DMS79 (cell line): ENCODE measurements around the gene ZFP36.
"Not testable (repeated sequence)": the region's sequence is repeated elsewhere in the genome, so short reads cannot be mapped to it uniquely, and the experiment has no call there.

Experiments used
- DNase-seq: peaks from one replicate; lab custom pipeline; 2025; lab: John Stamatoyannopoulos, UW

The ZFP36 gene, protein sequence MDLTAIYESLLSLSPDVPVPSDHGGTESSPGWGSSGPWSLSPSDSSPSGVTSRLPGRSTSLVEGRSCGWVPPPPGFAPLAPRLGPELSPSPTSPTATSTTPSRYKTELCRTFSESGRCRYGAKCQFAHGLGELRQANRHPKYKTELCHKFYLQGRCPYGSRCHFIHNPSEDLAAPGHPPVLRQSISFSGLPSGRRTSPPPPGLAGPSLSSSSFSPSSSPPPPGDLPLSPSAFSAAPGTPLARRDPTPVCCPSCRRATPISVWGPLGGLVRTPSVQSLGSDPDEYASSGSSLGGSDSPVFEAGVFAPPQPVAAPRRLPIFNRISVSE

DNA sequence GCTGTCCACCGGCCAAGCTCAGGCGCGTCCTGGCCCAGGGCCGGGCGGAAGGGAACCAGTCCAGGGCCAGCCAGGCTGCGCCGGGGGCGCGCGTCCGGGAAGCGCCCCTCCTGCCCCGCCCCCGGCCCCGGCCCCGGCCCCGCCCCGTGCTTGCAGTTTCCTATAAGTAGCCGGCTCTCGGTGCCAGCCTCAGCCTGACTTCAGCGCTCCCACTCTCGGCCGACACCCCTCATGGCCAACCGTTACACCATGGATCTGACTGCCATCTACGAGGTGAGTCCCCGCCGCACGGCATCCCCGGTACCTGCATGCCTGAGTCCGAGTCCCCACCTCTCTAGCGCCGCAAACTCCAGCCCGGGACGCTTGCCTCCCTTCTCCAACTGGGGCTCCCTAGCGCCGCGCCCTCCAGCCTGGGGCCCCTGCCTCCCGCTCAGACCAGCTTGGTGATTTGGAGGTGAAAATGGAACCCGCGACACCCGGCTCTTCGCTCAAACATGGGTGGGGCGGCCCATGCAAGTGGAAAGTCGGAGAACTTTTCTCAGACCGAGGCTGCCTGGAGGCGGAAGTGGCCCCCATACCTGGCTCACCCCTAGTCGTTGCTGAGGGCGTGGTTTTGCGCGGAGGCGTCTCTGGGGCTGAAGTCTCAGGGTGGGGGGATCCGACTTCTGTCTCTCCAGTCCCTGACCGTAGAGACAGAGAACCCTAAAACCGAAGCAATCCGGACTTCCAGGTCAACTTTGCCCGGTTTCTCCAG, at the start of gene ZFP36:
Gene ZFP36, plus strand, starts transcription at position 192 of the 754 bp plus-strand sequence. Its CDS starts 58 bp downstream, at position 250.
- DNase-seq, result peak; percentile 34

DNA sequence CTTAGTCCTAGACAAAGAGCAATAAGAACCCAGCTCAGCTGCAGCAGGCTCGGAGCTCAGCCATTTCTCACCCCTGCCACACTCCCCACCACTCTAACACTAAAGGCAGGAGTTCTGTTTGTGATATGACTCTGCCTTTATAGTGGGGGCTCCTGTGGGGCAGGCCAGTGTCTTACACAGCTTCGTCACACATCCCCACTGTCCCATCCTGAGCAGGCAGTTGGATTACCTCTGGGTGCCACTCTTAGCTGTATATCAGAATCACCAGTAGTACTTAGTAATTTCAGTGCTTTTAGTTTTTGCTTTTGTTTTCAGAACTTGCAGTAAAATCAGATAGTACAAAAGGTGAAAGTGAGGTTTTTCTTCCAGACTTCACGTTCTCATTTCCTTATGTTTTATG, 47.6 kb upstream of the ZFP36 start:
- no peak for DNase-seq

DNA sequence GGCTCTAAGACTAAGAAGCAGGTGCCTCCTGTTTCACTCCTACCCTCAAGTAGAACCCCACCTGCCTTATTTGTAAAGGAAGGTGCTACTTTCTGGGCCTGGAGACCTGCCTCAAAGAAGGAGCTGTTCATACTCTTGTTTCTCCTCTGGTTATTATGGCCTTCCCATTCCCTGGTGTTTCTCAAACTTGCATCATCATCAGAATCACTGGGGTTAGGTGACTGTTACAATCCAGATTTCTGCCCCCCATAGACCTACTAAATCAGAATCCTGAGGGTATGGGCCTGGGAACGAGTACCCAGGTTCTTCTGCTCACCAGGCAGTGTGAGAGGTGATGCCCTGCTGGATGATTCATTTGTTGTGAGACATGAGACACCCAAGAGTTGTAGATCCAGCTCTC, 46.0 kb upstream of the ZFP36 start:
- no peak for DNase-seq

DNA sequence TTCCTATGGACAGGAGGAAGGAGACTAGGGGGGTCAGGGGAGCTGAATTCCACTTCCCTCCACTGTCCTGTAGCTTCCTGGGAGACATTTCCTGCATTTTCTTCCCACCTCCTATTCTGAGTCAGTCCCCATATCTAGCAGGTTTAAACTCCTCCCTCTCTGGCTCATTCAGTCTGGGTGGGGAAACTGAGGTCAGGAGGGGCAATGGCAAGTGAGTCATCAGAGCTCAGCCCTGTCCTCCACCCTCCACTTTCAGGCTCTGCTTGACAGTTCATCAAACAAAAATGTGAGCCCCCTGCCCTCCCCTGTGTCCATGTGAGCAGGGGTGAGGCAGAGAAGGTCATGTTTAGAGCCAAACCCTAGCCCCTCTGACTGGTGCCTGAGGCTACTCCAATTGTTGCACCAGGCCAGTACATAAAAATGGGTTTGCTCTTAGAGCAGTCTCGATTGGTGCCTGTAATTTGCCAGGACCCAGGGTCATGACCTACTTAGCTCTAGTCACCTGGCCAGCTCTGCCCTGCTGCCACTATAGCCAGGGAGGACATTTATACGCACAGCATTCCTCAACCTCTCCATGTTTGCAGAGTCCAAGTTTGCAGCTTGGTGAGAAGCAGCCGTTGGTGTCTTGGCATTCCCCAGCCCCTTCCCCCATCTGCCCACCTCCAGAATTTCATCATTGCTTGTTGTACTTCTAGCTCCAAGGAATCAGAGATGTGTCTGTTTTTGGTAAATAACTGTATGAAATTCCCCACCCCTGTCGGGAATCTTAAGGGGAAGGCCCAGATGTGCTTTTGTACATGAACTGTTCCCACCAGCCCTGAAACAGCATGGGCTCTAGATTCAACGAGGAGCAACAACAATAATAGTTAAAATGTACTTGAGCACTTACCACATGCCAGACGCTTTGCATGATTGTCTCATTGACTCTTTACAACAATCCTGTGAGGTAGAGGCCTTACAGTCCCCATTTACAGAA, 43.7 kb upstream of the ZFP36 start:
- DNase-seq, result no peak

DNA sequence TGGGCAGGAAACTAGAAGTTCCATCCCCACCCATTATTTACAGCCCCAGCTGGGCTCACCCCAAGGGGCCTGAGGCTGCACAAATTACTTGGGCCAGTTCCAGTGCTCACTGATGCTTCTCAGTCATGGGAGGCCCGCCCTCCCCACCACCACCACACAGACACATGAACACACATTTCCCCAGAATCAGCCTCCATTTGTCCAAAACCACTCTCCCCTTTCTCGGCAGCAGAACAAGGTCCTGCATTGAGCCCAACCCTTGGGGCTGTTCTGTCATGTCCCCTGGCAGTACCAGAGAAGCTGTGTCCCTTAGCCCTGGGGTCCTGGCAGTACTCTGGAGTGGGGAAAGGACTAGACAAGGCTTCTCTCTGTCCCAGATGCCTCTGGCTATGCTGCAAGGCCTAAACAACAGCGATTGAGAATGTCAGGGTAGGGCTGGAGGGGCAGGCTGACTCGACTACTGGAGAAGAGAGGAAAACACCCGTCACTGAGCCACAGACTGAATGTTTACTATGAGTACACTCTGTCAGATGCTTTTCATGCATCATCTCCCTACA, 42.7 kb upstream of the ZFP36 start:
- no peak for DNase-seq

DNA sequence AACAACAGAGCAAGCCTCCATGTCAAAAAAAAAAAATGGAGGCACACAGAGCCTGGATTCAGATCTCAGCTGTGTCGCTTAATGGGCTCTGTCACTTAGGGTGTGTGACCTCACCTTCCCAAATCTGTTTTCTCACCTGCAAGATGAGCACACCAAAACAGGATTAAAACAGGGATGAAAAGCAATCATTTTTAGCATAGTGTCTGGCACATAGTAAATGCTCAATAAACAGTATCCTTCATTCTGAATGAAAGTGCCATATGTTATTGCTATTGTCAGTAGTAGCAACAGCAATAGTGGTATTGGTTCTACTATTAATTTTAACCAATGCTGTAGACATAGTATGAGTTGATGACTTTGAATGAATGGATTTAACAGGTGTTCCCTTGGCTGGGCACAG, 41.1 kb upstream of the ZFP36 start:
- no peak for DNase-seq

DNA sequence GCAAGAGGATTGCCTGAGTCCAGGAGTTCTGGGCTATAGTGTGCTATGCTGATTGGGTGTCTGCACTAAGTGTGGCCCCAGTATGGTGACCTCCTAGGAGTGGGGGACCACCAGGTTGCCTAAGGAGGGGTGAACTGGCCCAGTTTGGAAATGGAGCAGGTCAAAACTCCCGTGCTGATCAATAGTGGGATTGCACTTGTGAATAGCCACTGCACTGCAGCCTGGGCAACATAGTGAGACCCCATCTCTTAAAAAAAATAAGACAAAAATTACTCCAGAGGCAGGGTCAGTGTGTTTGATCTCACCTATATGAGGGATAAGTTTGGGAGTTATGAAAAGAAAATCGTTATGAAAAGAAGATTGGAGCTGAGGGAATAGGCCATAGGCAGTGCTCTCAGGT, 37.4 kb upstream of the ZFP36 start:
- no peak for DNase-seq

DNA sequence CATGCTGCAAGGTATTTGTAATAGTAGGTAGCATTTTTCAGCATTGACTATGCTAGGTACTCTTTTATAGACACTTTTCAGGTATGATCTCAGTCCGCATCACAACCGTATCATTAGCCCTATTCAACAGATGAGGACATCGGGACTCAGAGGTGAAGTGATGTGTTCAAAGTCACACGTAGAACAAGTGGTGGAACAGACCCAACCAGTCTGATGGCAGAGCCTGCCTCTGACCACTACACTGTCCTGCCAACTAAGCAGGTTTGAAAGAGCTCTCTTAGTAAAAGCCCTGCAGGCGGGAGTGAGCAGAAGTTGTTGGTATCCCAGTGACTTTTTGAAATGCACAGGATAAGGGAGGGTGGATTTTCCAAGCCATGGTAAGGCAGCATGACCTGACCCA, 35.9 kb upstream of the ZFP36 start:
- no peak for DNase-seq

DNA sequence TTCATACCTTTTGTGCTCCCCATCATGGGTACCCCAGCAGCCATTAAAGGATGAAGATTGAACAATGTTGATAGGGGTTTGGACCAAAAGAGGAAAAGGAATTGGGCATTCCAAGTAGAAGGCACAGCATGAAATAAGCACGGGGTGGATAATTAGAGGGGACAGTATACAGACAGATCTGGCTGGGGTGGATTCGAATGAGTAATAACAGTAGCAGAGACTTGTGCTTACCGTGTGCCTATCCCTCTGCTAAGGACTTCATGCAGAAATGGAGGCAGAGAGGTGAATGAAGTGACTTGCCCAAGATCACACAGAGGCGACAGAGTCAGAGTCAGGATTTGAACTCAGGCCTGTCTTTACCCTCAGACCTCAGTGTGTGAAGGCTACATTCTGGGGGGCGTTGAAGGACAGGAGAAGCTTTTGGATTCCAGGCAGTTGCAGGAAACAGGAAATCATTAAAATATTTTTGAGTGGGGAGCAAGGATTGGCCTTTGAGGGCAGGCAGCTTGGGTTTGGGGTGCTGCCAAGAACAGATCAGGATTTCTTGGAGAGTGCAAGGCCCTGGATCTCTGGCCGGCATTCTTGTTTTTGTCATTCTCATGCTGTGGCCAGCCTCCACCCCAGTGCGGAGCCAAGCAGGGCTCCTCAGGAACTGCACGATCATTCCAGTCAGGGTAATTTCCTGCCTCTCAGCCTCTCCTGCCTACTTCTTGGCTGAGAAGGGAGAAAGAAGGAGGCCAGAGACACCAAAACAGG, 34.4 kb upstream of the ZFP36 start:
- no peak for DNase-seq

DNA sequence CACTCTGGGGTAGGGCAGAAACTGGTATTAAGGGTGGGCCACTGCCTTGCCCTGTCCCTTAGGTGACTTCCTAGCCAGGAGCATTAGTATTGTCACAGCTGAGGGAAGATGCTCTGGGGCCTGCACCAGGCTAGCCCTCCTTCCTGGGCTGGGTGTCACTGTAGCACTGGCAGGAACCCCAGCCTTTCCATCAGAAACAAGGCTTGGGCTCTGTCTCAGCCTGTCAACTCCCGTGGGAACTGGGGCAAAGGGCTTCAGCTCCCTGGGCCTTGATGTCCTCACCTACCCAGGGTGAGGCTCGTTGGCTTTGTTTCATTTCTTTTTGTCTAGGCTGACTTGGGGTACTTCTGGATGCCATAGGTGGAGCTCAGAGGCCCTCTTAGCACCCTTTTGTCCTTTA, 33.7 kb upstream of the ZFP36 start:
- no peak for DNase-seq

DNA sequence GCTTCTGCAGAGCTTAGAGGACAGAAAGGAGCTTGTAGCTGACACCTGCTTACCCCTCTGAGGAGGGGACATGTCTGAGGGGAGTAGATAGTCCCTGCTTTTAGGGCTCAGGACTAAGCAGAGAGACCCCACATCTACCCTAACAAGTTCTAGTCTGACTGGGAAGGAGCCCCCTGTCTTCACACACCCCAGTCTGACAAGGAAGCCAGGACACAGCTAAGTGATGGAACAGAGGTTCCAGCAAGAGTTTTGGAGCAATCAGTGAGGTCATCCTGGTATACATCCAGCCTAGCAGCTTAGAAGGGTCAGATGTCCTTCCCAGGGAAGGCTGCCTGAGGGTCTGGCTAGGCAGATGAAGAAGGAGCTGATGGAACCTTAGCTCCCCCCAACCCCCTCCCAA, 30.7 kb upstream of the ZFP36 start:
- no peak for DNase-seq

DNA sequence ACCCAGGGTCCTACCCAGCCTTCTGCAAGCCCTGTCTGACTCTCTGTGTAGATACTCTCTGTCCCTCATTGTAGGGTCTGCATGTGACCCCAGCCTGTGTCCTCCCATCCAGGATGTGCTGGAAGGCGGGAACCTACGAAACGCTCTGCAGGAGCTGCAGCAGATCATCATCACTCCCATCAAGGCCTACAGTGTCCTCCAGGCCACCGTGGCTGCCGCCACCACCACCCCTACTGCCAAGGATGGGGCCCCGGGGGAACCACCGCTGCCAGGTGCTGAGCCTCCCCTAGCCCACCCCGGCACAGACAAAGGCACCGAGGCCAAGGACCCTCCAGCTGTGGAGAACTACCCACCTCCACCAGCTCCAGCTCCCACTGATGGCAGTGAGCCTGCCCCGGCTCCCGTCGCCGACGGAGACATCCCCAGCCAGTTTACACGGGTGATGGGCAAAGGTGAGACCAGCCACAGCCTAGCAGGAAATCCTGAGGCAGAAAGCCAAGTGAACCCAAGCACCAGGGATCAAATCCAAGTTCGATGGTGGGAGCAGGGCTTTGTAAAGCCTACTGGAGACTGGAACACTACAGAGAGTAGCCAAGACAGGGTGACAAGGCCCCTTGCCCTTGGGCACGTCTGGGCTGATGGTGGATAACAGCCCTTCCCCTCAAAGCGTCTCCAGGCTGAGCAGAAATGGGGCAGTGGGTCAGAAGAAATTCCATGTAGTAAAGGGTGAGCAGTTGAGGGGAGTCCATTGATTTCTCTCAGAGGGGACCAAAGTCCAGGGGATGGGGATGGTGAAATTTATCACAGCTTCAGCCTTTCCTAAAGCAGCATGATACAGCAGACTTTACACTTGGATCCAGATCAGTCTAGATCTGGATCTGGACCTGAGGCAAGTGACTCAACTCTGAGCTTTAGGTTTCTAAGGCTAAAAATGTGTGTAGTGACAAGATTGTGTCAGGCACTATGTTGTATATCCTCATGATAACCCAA, 29.0 kb upstream of the ZFP36 start:
- DNase-seq, result no peak

DNA sequence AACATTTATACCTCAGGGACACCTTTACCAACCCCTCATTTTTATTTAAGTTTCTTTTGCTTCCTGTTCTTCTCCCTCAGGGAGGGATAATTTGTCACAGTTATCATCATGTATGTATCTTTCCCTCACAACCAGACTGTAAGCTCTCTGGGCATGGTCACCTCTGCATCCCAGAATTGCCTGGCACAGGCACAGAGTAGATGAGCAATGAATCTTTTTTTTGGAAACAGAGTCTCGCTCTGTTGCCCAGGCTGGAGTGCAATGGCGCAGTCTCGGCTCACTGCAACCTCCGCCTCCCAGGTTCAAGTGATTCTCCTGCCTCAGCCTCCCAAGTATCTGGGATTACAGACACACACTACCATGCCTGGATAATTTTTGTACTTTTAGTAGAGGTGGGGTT, 27.3 kb upstream of the ZFP36 start:
- DNase-seq, result not testable (repeated sequence)

DNA sequence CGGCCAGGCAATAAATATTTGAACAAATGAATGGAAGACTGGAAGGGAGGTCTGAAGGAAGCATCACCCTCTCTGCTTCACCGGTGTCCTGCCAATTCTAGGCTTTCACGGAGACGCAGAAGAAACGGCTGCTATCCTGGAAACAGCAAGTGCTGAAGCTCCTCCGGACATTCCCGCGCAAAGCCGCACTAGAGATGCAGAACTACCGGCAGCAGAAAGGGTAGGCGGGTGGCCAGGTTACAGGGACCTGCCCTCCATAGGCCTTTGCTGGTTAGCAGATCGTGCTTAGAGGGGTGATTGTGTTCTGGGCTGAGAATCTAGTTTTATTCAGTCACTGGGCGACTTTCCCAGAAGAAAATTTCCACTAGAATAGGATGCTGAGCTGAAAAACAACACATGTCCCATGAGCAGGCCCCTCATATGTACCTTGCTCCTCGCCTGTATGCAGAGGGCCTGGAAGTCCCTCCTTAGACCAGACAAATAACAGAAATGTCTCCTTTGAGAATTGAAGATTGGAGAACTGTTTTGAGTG, 26.7 kb upstream of the ZFP36 start:
- no peak for DNase-seq

DNA sequence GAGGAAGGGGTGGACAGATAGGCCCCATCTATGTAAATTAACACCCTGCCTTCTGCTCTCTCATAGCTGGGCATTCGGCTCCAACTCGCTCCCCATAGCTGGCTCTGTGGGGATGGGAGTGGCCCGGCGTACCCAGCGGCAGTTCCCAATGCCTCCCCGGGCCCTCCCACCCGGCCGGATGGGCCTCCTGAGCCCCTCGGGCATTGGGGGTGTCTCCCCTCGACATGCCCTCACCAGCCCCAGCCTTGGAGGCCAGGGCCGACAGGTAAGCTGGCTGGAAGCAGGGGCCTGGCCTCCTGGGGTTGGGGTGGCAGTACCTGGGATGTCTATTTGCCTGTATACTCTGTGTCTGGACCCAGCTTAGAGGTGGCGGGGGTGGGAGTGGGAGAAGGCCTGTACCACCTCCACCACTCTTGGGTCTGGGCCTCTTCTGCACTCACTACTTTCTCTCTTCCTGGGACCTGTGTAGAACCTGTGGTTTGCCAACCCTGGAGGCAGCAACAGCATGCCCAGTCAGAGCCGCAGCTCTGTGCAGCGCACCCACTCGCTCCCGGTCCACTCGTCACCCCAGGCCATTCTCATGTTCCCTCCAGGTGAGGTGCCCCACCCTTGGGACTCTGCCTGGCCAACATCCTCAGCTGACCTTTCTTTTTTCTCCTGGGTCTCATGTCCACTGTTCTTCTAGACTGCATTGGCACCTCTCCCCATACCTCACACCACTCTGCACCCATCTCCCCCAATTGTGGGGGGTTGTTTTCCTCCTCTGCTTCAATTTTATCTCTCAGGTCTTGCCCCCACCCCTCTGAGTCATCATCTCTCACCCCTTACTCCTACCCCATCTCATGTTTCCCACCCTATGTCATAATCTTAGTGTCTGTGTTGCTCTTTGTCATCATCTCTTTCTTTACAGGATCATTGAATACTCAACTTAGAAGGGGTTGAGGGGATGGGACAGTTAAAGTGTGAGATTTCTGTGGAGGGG, 25.8 kb upstream of the ZFP36 start:
- no peak for DNase-seq

DNA sequence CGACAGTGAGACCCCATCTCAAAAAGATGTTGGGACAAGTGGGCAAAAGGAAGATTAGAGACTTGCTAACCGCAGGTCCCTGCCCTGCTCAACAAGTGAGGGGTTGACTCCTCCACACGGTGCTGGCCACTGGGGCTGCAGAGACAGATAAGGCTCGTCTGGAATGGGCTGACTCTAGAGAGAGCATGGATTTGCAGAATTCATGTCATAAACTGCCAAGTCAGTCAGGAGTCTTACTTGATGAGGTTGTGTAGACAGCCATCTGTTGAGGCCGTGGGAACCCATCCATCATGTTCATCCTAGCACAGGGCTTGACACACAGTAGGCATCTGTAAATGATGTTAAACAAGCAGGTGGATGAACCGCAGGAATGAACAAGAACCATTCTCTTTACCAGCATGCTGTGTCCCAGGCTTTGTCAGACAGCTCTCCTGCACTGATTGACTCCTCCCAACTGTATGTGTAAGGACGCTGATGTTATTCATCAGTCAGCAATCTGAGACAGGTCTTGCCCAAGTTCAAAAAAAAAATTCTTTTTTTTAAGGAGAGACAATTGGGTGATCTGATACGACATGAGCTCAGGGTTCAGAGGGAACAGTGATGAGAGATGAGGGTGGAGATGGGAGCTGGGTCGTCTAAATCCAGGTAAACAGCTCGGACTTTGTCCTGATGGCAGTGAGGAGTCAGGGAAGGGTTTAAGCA, 24.6 kb upstream of the ZFP36 start:
- no peak for DNase-seq

DNA sequence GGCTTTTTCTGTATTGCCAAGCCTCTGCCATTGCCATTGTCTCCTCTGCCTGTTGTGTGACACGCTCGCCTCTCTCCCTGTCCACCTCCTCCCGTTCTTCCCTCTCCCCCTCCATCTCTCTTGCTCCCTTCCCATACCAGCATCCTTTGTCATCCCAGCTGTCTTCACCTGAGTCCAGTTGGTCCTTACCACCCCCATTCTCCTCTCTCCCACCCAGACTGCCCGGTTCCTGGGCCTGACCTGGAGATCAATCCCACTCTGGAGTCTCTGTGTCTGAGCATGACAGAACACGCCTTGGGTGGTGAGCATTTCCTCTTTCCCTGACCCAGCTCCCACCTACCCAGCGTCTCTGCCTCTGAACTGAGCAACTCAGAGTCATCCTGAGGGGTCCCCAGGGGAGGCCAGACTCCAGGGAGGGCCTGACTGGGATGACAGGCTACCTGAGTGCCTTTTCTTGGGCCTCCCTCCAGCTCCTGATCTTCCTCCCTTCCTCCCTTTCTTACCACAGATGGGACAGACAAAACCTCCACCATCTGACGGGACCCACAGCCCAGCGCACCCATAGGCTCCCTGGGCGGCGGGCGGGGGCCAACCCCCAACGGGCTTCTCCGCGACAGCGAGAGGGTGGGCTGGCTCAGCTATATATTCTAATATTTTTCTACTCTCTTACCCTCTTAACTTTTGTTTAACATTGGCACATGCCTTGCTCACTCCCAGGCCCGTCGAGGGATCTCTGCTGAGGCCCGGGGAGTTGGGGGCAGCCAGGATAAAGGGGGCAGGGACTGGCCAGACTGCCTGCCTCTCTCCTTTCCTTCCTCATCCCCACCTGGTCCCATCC, 23.4 kb upstream of the ZFP36 start:
- DNase-seq, result no peak
